ENCODE measurements around the gene GPR55. TPM values are rescaled to one million over a fixed set of nuclear protein-coding genes. Genes with fewer than 3 reads are reported as not detected.

GPR55 gene
- total and polyA plus RNA-seq, 10 of the 15 experiments (the other 5 are each of a cell fraction or from before 2014, with no cell fraction given), result 2.1 to 30.1 (median 16.2) TPM

DNA sequence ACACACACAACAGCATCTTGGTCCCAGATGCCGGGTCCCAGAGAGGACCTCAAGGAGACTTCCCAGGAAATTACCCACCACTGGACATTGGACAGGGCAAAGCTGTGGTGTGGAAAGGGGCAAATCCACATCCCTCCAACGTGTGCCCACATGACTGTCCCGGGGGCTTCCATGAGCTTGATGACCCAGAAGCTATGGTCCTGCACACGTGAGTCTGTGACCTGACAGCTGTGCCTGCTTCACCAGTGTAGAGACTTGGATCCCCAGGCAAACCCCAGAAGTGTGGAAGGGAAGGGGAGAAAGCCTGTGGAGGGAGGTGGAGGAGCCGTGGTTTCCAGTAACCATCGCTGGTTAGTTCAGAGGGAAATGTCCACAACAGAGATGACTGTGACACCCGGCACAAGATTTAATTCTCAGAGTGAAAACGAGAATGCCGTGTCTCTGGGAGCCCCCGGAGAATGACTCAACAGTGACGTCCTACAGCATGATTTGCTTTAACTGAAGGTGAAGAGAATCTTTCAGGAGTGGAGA is 19.1 kb upstream of the GPR55 start:
- intact Hi-C loops (cut with micrococcal nuclease; ENCODE audit: unreplicated experiment), result loop anchor here (1.0 to 10.0 kb wide), 4 partner anchors 18 to 279 kb away; no protein-coding TSS in a partner anchor
- WGBS (ENCODE audit: insufficient coverage, insufficient replicate concordance, low lambda C conversion rate, missing lambda C conversion rate), result 2% methylated on average over 11 of the region's 11 CpGs
- ChIA-PET RAD21 (ENCODE audit: unreplicated experiment) (interaction anchor here (0.8 to 22.2 kb wide), 7 partner anchors 18 to 109 kb away, joined by 3 to 400 read pairs (median 3); no protein-coding TSS in a partner anchor), POLR2A (interaction anchor here (0.7 to 17.2 kb wide), 6 partner anchors 10 to 40 kb away, joined by 3 to 192 read pairs (median 8); partner anchors contain the start of gene GPR55), CTCF (interaction anchor here (1.9 to 28.4 kb wide), 4 partner anchors 12 to 41 kb away, joined by 5 to 372 read pairs (median 40); partner anchors contain the start of gene GPR55), SMC1A (ENCODE audit: uncharacterized antibody, unreplicated experiment) (interaction anchor here (0.6 to 21.6 kb wide), 6 partner anchors 9 to 41 kb away, joined by 3 to 411 read pairs (median 128); partner anchors contain the start of gene GPR55)
- Histone ChIP-seq H2AFZ (ENCODE audit: control insufficient read depth, low read depth, low read length) (no peak overlapping the region), H3K27ac (ENCODE audit: control insufficient read depth, insufficient read depth) (peak overlapping the region; percentile 99), H4K20me1 (ENCODE audit: control insufficient read depth, insufficient read depth) (no peaks in the 10 kb centered on the region), H3K79me2 (ENCODE audit: control insufficient read depth, insufficient read depth, low read length) (peaks cover 55% of the 10 kb centered on the region), H3K9ac (ENCODE audit: control insufficient read depth, insufficient read depth, low read length) (peak overlapping the region; percentile 94), H3K4me3 (peak overlapping the region; percentile 85), H3K27me3 (replicated peaks in 1 of 2; ENCODE audit: control insufficient read depth in 2 of 2, insufficient read depth in 2 of 2, low read length in 1 of 2) (no peaks in the 10 kb centered on the region), H3K36me3 (ENCODE audit: control insufficient read depth in 2 of 2, insufficient read depth in 2 of 2, low read length in 1 of 2) (no peaks in the 10 kb centered on the region), H3K9me3 (replicated peaks; ENCODE audit: control insufficient read depth, insufficient read depth, low read length) (no peaks in the 10 kb centered on the region), H3K4me1 (ENCODE audit: control insufficient read depth, insufficient read depth, low read length) (peaks cover 37% of the 10 kb centered on the region), H3K4me2 (ENCODE audit: control insufficient read depth, insufficient read depth) (peak overlapping the region; percentile 87)
- DNase-seq (ENCODE audit: low read depth, low spot score) (peak; percentile 69), ATAC-seq (peak; percentile 58), FAIRE-seq (peak; percentile 86)
- BruUV-seq (replicated peaks), result TSS peak; percentile 89
- in situ Hi-C loops (cut with MboI), result loop anchor here (5.0 kb wide), 1 partner anchor 43 kb away; no protein-coding TSS in a partner anchor
- TF ChIP-seq IKZF1 (conservative IDR thresholded peaks at IDR 0.05), result peak; percentile 89
- TF ChIP-seq, protein P1, sequence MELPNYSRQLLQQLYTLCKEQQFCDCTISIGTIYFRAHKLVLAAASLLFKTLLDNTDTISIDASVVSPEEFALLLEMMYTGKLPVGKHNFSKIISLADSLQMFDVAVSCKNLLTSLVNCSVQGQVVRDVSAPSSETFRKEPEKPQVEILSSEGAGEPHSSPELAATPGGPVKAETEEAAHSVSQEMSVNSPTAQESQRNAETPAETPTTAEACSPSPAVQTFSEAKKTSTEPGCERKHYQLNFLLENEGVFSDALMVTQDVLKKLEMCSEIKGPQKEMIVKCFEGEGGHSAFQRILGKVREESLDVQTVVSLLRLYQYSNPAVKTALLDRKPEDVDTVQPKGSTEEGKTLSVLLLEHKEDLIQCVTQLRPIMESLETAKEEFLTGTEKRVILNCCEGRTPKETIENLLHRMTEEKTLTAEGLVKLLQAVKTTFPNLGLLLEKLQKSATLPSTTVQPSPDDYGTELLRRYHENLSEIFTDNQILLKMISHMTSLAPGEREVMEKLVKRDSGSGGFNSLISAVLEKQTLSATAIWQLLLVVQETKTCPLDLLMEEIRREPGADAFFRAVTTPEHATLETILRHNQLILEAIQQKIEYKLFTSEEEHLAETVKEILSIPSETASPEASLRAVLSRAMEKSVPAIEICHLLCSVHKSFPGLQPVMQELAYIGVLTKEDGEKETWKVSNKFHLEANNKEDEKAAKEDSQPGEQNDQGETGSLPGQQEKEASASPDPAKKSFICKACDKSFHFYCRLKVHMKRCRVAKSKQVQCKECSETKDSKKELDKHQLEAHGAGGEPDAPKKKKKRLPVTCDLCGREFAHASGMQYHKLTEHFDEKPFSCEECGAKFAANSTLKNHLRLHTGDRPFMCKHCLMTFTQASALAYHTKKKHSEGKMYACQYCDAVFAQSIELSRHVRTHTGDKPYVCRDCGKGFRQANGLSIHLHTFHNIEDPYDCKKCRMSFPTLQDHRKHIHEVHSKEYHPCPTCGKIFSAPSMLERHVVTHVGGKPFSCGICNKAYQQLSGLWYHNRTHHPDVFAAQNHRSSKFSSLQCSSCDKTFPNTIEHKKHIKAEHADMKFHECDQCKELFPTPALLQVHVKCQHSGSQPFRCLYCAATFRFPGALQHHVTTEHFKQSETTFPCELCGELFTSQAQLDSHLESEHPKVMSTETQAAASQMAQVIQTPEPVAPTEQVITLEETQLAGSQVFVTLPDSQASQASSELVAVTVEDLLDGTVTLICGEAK (IDR thresholded peaks at IDR 0.05; ENCODE audit: borderline replicate concordance), result no peak; the same call in 1 of the 2 replicates
- TF ChIP-seq ESRRA (IDR thresholded peaks at IDR 0.05; ENCODE audit: low read length), result no peak
- TF ChIP-seq HCFC1 (IDR thresholded peaks at IDR 0.05; ENCODE audit: low read length), result no peak; the same call in 1 of the 2 replicates
- peak; percentile 19; the same call in 1 of the 2 replicates for TF ChIP-seq RAD51 (IDR thresholded peaks at IDR 0.05)
- TF ChIP-seq SMAD5 (IDR thresholded peaks at IDR 0.05; ENCODE audit: low read depth), result peak; percentile 40; the same call in 1 of the 2 replicates
- no peak for TF ChIP-seq ZNF217 (IDR thresholded peaks at IDR 0.05)
- peak; percentile 72 for TF ChIP-seq NBN (IDR thresholded peaks at IDR 0.05)
- TF ChIP-seq EGR1 (IDR thresholded peaks at IDR 0.05; ENCODE audit: borderline replicate concordance in 1 of 2, low read depth in 2 of 2, low read length in 2 of 2), result peak in 1 of 2 experiments; percentile 42; a peak in 1 of 3 replicates
- TF ChIP-seq ZNF274 (IDR thresholded peaks at IDR 0.05; ENCODE audit: insufficient read depth, insufficient read length), result no peak
- TF ChIP-seq CBFB (IDR thresholded peaks at IDR 0.05; ENCODE audit: low read depth), result peak; percentile 88
- TF ChIP-seq SRF (IDR thresholded peaks at IDR 0.05; ENCODE audit: low read depth in 2 of 2, low read length in 2 of 2), result no peak
- TF ChIP-seq FOXM1 (IDR thresholded peaks at IDR 0.05; ENCODE audit: low read depth, low read length), result no peak
- TF ChIP-seq MEF2B (IDR thresholded peaks at IDR 0.05; ENCODE audit: partially characterized antibody, poor library complexity, severe bottlenecking), result peak; percentile 42
- TF ChIP-seq FOS (IDR thresholded peaks at IDR 0.05; ENCODE audit: borderline replicate concordance, extremely low read depth, insufficient read length), result no peak
- TF ChIP-seq RCOR1 (conservative IDR thresholded peaks at IDR 0.05; ENCODE audit: low read depth, low read length), result no peak
- TF ChIP-seq DPF2 (IDR thresholded peaks at IDR 0.05), result peak; percentile 69
- 0 out of 2 replicates have a peak, but pooled peaks have one; percentile 88 for TF ChIP-seq STAT3 (IDR thresholded peaks at IDR 0.05; ENCODE audit: low read depth, low read length)
- no peak; the same call in none of the 2 replicates for TF ChIP-seq MLLT1 (IDR thresholded peaks at IDR 0.05)
